K562 (cell line): ENCODE results near the gene TUBB4B. TPM values are rescaled to one million over a fixed set of nuclear protein-coding genes. Genes with fewer than 3 reads are reported as not detected.
A peak's percentile ranks its signal among the peaks of the same experiment; 100 is the strongest.

Source experiments
- BCOR ChIP-seq: fragments of 450-650 bp; IDR thresholded peaks from 2 replicates; pipeline ENCODE4 v1.6.1; 2016
- BMI1 ChIP-seq: fragments of 150-350 bp; IDR thresholded peaks from 2 replicates; pipeline ENCODE4 v1.6.1; 2014; ENCODE audit warnings: low read length
- CBX1 ChIP-seq: sonication (generic); IDR thresholded peaks from 2 replicates; pipeline ENCODE4 v1.6.1; 2016; ENCODE audit warnings: antibody characterized with exemption, low read depth, mild to moderate bottlenecking
- CEBPB ChIP-seq: fragments of 450-650 bp; IDR thresholded peaks from 2 replicates; pipeline ENCODE4 v1.6.1; 2016; ENCODE audit warnings: missing genetic modification characterization, missing compliant biosample characterization
- CREB5 ChIP-seq: fragments of 250-450 bp; sonication (Bioruptor Pico); IDR thresholded peaks from 2 replicates; pipeline ENCODE4 v1.5.0; 2020; ENCODE audit warnings: mild to moderate bottlenecking
- DACH1 ChIP-seq: fragments of 450-650 bp; IDR thresholded peaks from 2 replicates; pipeline ENCODE4 v1.6.1; 2018; ENCODE audit not compliant: partially characterized antibody
- ESRRA ChIP-seq: fragments of 450-650 bp; IDR thresholded peaks from 2 replicates; pipeline ENCODE4 v1.6.1; 2014; ENCODE audit warnings: low read depth, mild to moderate bottlenecking, moderate library complexity, borderline replicate concordance
- GATAD2B ChIP-seq: fragments of 450-650 bp; IDR thresholded peaks from 2 replicates; pipeline ENCODE4 v1.6.1; 2017; ENCODE audit warnings: mild to moderate bottlenecking, borderline replicate concordance
- KAT2B ChIP-seq: IDR thresholded peaks from one replicate; pipeline ENCODE4 v1.6.1; 2012; ENCODE audit warnings: low read depth, mild to moderate bottlenecking, control low read depth, inconsistent platforms, low read length, moderate library complexity
- NFIC ChIP-seq: fragments of 450-650 bp; IDR thresholded peaks from 2 replicates; pipeline ENCODE4 v1.6.1; 2017; ENCODE audit warnings: mild to moderate bottlenecking, inconsistent platforms
- PCBP1 ChIP-seq: fragments of 200-400 bp; formaldehyde crosslinking; IDR thresholded peaks from 2 replicates; pipeline ENCODE4 v1.6.1; 2018; ENCODE audit warnings: mild to moderate bottlenecking, low read depth, low read length; ENCODE audit not compliant: poor library complexity, severe bottlenecking
- PHF8 ChIP-seq: fragments of 200-600 bp; sonication (generic); IDR thresholded peaks from 2 replicates; pipeline ENCODE4 v1.6.1; 2012; ENCODE audit warnings: mixed run types, mild to moderate bottlenecking, inconsistent platforms, low read length, moderate library complexity, borderline replicate concordance
- SNAPC5 ChIP-seq: fragments of 250-450 bp; sonication (Bioruptor Pico); IDR thresholded peaks from 2 replicates; pipeline ENCODE4 v1.8.0; 2021; ENCODE audit warnings: moderate library complexity, mild to moderate bottlenecking, inconsistent platforms
- TSC22D4 ChIP-seq: fragments of 450-650 bp; IDR thresholded peaks from 2 replicates; pipeline ENCODE4 v1.6.1; 2016; ENCODE audit warnings: missing genetic modification characterization, missing biosample characterization, control low read depth
- U2AF2 ChIP-seq: fragments of 200-400 bp; formaldehyde crosslinking; optimal IDR thresholded peaks from 2 replicates; pipeline ENCODE3; 2017; ENCODE audit warnings: low read depth, mild to moderate bottlenecking, low read length
- VEZF1 ChIP-seq: fragments of 200-800 bp; sonication (Bioruptor generic); IDR thresholded peaks from 2 replicates; pipeline ENCODE4 v1.6.1; 2017; ENCODE audit warnings: missing genetic modification characterization, missing compliant biosample characterization
- XRCC4 ChIP-seq: IDR thresholded peaks from one replicate; pipeline ENCODE4 v1.6.1; 2011; ENCODE audit not compliant: insufficient read depth, insufficient read length; ENCODE audit errors: extremely low read depth
- ZNF212 ChIP-seq: fragments of 450-650 bp; formaldehyde crosslinking; IDR thresholded peaks from 2 replicates; pipeline ENCODE4 v1.4.0; 2020; ENCODE audit warnings: mild to moderate bottlenecking
- ZNF280B ChIP-seq: fragments of 250-450 bp; sonication (Bioruptor Pico); IDR thresholded peaks from 2 replicates; pipeline ENCODE4 v1.5.1; 2021; ENCODE audit warnings: mild to moderate bottlenecking
- ZNF3 ChIP-seq: fragments of 250-450 bp; sonication (Bioruptor Pico); IDR thresholded peaks from 2 replicates; pipeline ENCODE4 v1.5.0; 2021; ENCODE audit warnings: mild to moderate bottlenecking, moderate library complexity
- polyA plus RNA-seq, 8 experiments: library from polyadenylated mRNA; depleted of rRNA in 4 of 8; stranded (reverse) in 5 of 8; unstranded in 3 of 8; fragments of >200 nt; fragmentation: Nextera tagmentation in 2 of 8; fragmentation: Illumina TruSeq in 1 of 8; extraction: Ambion mirVana in 2 of 8; extraction: Trizol in 1 of 8; gene quantifications; 2 replicates each; pipeline versions ENCODE4 v1.2.1 to v1.2.3, GENCODE V29; 2011 to 2014; ENCODE audit warnings: inconsistent platforms in 1 of 8, missing spikeins in 1 of 8
- total RNA-seq, 7 experiments: library from RNA; depleted of rRNA in 6 of 7; stranded (reverse); fragments of >200 nt in 6 of 7; fragmentation: Illumina TruSeq in 2 of 7; extraction: Trizol in 2 of 7; gene quantifications; 2 replicates each; pipeline versions ENCODE4 v1.2.1 to v1.2.3, GENCODE V29; 2011 to 2021; ENCODE audit warnings: low replicate concordance in 1 of 7

TUBB4B gene
- total and polyA plus RNA-seq, 9 of the 15 experiments (the other 6 are each of a cell fraction or from before 2014, with no cell fraction given): 24.1 to 443 (median 268) TPM

- TF ChIP-seq ZNF280B (CRISPR knock-in tag) (no peak), KAT2B (no peak), ESRRA (peak; percentile 18; the same call in 1 of the 2 replicates), PCBP1 (peak; percentile 84), BCOR (peak; percentile 4; the same call in 1 of the 2 replicates), U2AF2 (no peak), PHF8 (peak; percentile 93), GATAD2B (peak; percentile 95), ZNF212 (CRISPR knock-in tag) (no peak), XRCC4 (no peak), CBX1 (peak; percentile 83), CREB5 (no peak), ZNF3 (CRISPR knock-in tag) (no peak), BMI1 (no peak), VEZF1 (CRISPR knock-in tag) (peak; percentile 94), SNAPC5 (CRISPR knock-in tag) (no peak), NFIC (peak; percentile 42; the same call in 1 of the 2 replicates), CEBPB (no peak), TSC22D4 (no peak), DACH1 (no peak)
Observed at GRCh38 chr9:137254624-137255447, 13.7 kb downstream of the TUBB4B start, which contains the start of gene NELFB (continued).
